Measurements from ENCODE around the gene C11orf68. TPM values are rescaled to one million over a fixed set of nuclear protein-coding genes. Genes with fewer than 3 reads are reported as not detected.

Gene C11orf68
- total and polyA plus RNA-seq, 9 of the 15 experiments (the other 6 are each of a cell fraction or from before 2014, with no cell fraction given) = 3.6 to 35.9 (median 12.8) TPM

GRCh38 chr11:65961267-65962140 is 42.6 kb upstream of the C11orf68 start, which contains the start of gene SART1 (continued):
- no peak for TF ChIP-seq PHB (CRISPR knock-in tag; IDR thresholded peaks at IDR 0.05)
- TF ChIP-seq ZNF316 (IDR thresholded peaks at IDR 0.05) = no peak
- peak; percentile 92 for TF ChIP-seq TFAP4 (CRISPR knock-in tag; IDR thresholded peaks at IDR 0.05; ENCODE audit: borderline replicate concordance)
- no peak for TF ChIP-seq STAT5A (IDR thresholded peaks at IDR 0.05; ENCODE audit: borderline replicate concordance, low read length)
- no peak for TF ChIP-seq EWSR1 (IDR thresholded peaks at IDR 0.05; ENCODE audit: borderline replicate concordance, low read depth, partially characterized antibody)
- no peak for TF ChIP-seq ZKSCAN1 (IDR thresholded peaks at IDR 0.05; ENCODE audit: low read depth, low read length)
- no peak for TF ChIP-seq BMI1 (IDR thresholded peaks at IDR 0.05; ENCODE audit: low read length)
- no peak for TF ChIP-seq ATF1 (CRISPR knock-in tag; IDR thresholded peaks at IDR 0.05)
- TF ChIP-seq ATF1 (tag; IDR thresholded peaks at IDR 0.05) = peak; percentile 91
- peak; percentile 40; the same call in 1 of the 2 replicates for TF ChIP-seq DMBX1 (CRISPR knock-in tag; IDR thresholded peaks at IDR 0.05; ENCODE audit: borderline replicate concordance)
- TF ChIP-seq RAD51 (IDR thresholded peaks at IDR 0.05; ENCODE audit: borderline replicate concordance, low read depth) = no peak
- peak; percentile 88 for TF ChIP-seq EP400 (IDR thresholded peaks at IDR 0.05)
- TF ChIP-seq NCOA1 (IDR thresholded peaks at IDR 0.05; ENCODE audit: low read depth) = peak; percentile 54; the same call in 1 of the 2 replicates
- TF ChIP-seq PHF21A (IDR thresholded peaks at IDR 0.05; ENCODE audit: borderline replicate concordance, low read depth) = no peak
- 0 out of 2 replicates have a peak, but pooled peaks have one; percentile 34 for TF ChIP-seq SOX6 (IDR thresholded peaks at IDR 0.05)
- TF ChIP-seq ARHGAP35 (IDR thresholded peaks at IDR 0.05; ENCODE audit: partially characterized antibody) = no peak
- TF ChIP-seq LARP7 (IDR thresholded peaks at IDR 0.05) = no peak
- TF ChIP-seq SNIP1 (IDR thresholded peaks at IDR 0.05; ENCODE audit: low read depth) = no peak
- 0 out of 2 replicates have a peak, but pooled peaks have one; percentile 48 for TF ChIP-seq ATF4 (CRISPR knock-in tag; IDR thresholded peaks at IDR 0.05)
- TF ChIP-seq ZFP36 (IDR thresholded peaks at IDR 0.05; ENCODE audit: low read depth, low read length, partially characterized antibody) = peak; percentile 51
- peak; percentile 92 for TF ChIP-seq CXXC5 (CRISPR knock-in tag; IDR thresholded peaks at IDR 0.05)
- TF ChIP-seq E4F1 (CRISPR knock-in tag; IDR thresholded peaks at IDR 0.05; ENCODE audit: borderline replicate concordance) = peak; percentile 65; the same call in 1 of the 2 replicates
- TF ChIP-seq CHD1 (IDR thresholded peaks at IDR 0.05; ENCODE audit: low read length) = peak; percentile 92
- TF ChIP-seq ZNF398 (CRISPR knock-in tag; IDR thresholded peaks at IDR 0.05) = no peak
- TF ChIP-seq MXI1 (IDR thresholded peaks at IDR 0.05; ENCODE audit: low read depth, low read length) = 0 out of 2 replicates have a peak, but pooled peaks have one; percentile 36
